ENCODE data around the gene MTHFD2L.

- no peak for TF ChIP-seq POLR2A (IDR thresholded peaks at IDR 0.05)
- TF ChIP-seq CTCF (IDR thresholded peaks at IDR 0.05): no peak
Observed at GRCh38 chr4:74178798-74179197, 20.9 kb downstream of the MTHFD2L start.
